HL-60 (cell line): ENCODE data around the gene FRAS1.

ENCODE experiments used
- GABPA ChIP-seq: IDR thresholded peaks from 2 replicates; pipeline ENCODE4 v1.6.1; 2012; ENCODE audit warnings: low read depth
- POLR2AphosphoS5 ChIP-seq: IDR thresholded peaks from 2 replicates; pipeline ENCODE4 v1.6.1; 2012; ENCODE audit warnings: low read depth
- SPI1 ChIP-seq: IDR thresholded peaks from 2 replicates; pipeline ENCODE4 v1.6.1; 2012; ENCODE audit warnings: low read depth, mild to moderate bottlenecking, borderline replicate concordance
- TF ChIP-seq, protein P1 (sequence below): IDR thresholded peaks from one replicate; pipeline ENCODE4 v1.5.1; 2011; ENCODE audit warnings: low read length, control low read depth, inconsistent platforms; ENCODE audit not compliant: insufficient read depth
- TF ChIP-seq, protein P2 (sequence below): IDR thresholded peaks from 2 replicates; pipeline ENCODE4 v1.6.1; 2012; ENCODE audit warnings: low read depth; ENCODE audit not compliant: insufficient replicate concordance

DNA sequence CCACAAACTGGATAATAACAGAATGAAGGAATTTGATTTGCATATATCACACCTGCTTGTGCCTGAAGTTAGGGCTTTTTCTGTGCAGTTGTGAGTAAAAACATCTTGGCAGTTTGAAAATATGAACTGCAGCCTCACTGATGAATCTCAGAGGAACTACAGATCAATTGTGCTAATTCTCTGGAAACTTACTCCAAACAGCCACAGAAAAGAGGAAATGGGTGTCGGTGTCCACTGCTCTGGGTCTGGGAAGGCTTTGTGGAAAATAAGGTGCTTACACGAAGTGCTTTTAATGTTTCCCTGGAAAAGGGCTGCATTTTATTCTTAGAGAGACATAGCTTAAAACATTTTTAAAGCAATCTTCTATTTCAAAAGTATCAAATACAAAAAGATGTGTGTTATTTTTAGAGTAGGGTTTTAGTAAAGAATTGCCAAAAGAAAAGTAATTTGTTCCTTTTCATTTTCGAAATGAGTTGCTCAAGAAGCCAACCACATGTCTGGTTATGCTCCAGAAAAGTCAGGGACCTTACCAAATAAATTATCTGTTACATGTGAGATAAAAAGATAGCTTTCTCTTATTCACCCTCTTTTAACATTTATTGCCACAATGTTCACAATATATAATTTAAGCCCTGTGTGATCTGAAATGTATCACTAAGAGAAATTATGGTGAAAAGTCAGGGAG is 240.1 kb downstream of the FRAS1 start:
- TF ChIP-seq, protein P1, sequence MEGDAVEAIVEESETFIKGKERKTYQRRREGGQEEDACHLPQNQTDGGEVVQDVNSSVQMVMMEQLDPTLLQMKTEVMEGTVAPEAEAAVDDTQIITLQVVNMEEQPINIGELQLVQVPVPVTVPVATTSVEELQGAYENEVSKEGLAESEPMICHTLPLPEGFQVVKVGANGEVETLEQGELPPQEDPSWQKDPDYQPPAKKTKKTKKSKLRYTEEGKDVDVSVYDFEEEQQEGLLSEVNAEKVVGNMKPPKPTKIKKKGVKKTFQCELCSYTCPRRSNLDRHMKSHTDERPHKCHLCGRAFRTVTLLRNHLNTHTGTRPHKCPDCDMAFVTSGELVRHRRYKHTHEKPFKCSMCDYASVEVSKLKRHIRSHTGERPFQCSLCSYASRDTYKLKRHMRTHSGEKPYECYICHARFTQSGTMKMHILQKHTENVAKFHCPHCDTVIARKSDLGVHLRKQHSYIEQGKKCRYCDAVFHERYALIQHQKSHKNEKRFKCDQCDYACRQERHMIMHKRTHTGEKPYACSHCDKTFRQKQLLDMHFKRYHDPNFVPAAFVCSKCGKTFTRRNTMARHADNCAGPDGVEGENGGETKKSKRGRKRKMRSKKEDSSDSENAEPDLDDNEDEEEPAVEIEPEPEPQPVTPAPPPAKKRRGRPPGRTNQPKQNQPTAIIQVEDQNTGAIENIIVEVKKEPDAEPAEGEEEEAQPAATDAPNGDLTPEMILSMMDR: no peak
- TF ChIP-seq POLR2AphosphoS5 (no peak), GABPA (no peak), SPI1 (peak; percentile 79)
- TF ChIP-seq, protein P2, sequence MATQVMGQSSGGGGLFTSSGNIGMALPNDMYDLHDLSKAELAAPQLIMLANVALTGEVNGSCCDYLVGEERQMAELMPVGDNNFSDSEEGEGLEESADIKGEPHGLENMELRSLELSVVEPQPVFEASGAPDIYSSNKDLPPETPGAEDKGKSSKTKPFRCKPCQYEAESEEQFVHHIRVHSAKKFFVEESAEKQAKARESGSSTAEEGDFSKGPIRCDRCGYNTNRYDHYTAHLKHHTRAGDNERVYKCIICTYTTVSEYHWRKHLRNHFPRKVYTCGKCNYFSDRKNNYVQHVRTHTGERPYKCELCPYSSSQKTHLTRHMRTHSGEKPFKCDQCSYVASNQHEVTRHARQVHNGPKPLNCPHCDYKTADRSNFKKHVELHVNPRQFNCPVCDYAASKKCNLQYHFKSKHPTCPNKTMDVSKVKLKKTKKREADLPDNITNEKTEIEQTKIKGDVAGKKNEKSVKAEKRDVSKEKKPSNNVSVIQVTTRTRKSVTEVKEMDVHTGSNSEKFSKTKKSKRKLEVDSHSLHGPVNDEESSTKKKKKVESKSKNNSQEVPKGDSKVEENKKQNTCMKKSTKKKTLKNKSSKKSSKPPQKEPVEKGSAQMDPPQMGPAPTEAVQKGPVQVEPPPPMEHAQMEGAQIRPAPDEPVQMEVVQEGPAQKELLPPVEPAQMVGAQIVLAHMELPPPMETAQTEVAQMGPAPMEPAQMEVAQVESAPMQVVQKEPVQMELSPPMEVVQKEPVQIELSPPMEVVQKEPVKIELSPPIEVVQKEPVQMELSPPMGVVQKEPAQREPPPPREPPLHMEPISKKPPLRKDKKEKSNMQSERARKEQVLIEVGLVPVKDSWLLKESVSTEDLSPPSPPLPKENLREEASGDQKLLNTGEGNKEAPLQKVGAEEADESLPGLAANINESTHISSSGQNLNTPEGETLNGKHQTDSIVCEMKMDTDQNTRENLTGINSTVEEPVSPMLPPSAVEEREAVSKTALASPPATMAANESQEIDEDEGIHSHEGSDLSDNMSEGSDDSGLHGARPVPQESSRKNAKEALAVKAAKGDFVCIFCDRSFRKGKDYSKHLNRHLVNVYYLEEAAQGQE: no peak
